Adrenal gland (tissue), 5 donors: Measurements from ENCODE around the gene PTPRN2.

Experiments used
- CTCF ChIP-seq, 6 experiments: fragments of 450-650 bp in 4 of 6; fragments of 200-600 bp in 2 of 6; sonication (generic) in 1 of 6; IDR thresholded peaks; 1 replicate in 5 of 6; 2 replicates in 1 of 6; pipeline versions ENCODE4 v1.5.1 to v1.8.0; 2016 to 2021; ENCODE audit warnings: antibody characterized with exemption in 6 of 6, mild to moderate bottlenecking in 2 of 6, moderate library complexity in 1 of 6
- POLR2A ChIP-seq, 2 donors: fragments of 450-650 bp; IDR thresholded peaks; one replicate each; pipeline ENCODE4 v1.6.1; 2017; ENCODE audit warnings: antibody characterized with exemption in 2 of 2, mild to moderate bottlenecking in 2 of 2, moderate library complexity in 1 of 2
- donor health status: DM: no; HTN: no; CAD: no.

GRCh38 chr7:158582089-158582456 lies 5.5 kb downstream of the PTPRN2 start:
- TF ChIP-seq CTCF (IDR thresholded peaks at IDR 0.05) (no peak), POLR2A (IDR thresholded peaks at IDR 0.05) (no peak)
